NCI-H2081 treated with DMSO at 0.1 percent for 48 hours (cell line): Measurements from ENCODE around the gene LRPPRC.

Source experiments
- DNase-seq: peaks from one replicate; lab custom pipeline; 2025; lab: John Stamatoyannopoulos, UW

Gene LRPPRC

GRCh38 chr2:43906448-43907109 lies 89.2 kb downstream of the LRPPRC start:
- no peak for DNase-seq

GRCh38 chr2:43905871-43906270 lies 89.9 kb downstream of the LRPPRC start:
- no peak for DNase-seq

GRCh38 chr2:43905371-43905803 lies 90.4 kb downstream of the LRPPRC start:
- DNase-seq: no peak

GRCh38 chr2:43899589-43899988 lies 96.2 kb downstream of the LRPPRC start:
- no peak for DNase-seq

- no peak for DNase-seq
These were observed 96.9 kb downstream of the LRPPRC start for GRCh38 chr2:43898838-43899346.

GRCh38 chr2:43898134-43898837 lies 97.5 kb downstream of the LRPPRC start:
- peak; percentile 89 for DNase-seq

GRCh38 chr2:43897492-43897891 lies 98.3 kb downstream of the LRPPRC start:
- no peak for DNase-seq

GRCh38 chr2:43896906-43897305 lies 98.9 kb downstream of the LRPPRC start:
- DNase-seq: no peak

- DNase-seq: no peak
These were observed 101.0 kb downstream of the LRPPRC start for GRCh38 chr2:43894743-43895142.

- no peak for DNase-seq
These were observed 104.9 kb downstream of the LRPPRC start for GRCh38 chr2:43890855-43891254.

GRCh38 chr2:43889416-43889815 lies 106.4 kb downstream of the LRPPRC start:
- no peak for DNase-seq

GRCh38 chr2:43887176-43887575 lies 108.6 kb downstream of the LRPPRC start:
- no peak for DNase-seq

- DNase-seq: no peak
These were observed 110.6 kb downstream of the LRPPRC start for GRCh38 chr2:43885132-43885632.

- DNase-seq: no peak
These were observed 111.1 kb downstream of the LRPPRC start for GRCh38 chr2:43884689-43885088.

GRCh38 chr2:43882312-43882711 lies 113.5 kb downstream of the LRPPRC start:
- no peak for DNase-seq

GRCh38 chr2:43880952-43881351 lies 114.8 kb downstream of the LRPPRC start:
- DNase-seq: no peak

- no peak for DNase-seq
These were observed 115.3 kb downstream of the LRPPRC start for GRCh38 chr2:43880471-43880870.

GRCh38 chr2:43879261-43879660 lies 116.5 kb downstream of the LRPPRC start:
- no peak for DNase-seq

GRCh38 chr2:43877782-43878464 lies 117.9 kb downstream of the LRPPRC start:
- peak; percentile 31 for DNase-seq

GRCh38 chr2:43874776-43875451 lies 120.9 kb downstream of the LRPPRC start:
- DNase-seq: no peak

- DNase-seq: no peak
These were observed 123.6 kb downstream of the LRPPRC start for GRCh38 chr2:43872151-43872550.

- DNase-seq: no peak
These were observed 140.5 kb downstream of the LRPPRC start for GRCh38 chr2:43855292-43855691.
